IPS-NIHi7 (cell line): Measurements from ENCODE around the gene HOXA9.

Source experiments
- DNase-seq: peaks from one replicate; pipeline ENCODE4 v3.0.0; 2012; ENCODE audit warnings: mixed read lengths; ENCODE audit errors: extremely low spot score

HOXA9 gene

DNA sequence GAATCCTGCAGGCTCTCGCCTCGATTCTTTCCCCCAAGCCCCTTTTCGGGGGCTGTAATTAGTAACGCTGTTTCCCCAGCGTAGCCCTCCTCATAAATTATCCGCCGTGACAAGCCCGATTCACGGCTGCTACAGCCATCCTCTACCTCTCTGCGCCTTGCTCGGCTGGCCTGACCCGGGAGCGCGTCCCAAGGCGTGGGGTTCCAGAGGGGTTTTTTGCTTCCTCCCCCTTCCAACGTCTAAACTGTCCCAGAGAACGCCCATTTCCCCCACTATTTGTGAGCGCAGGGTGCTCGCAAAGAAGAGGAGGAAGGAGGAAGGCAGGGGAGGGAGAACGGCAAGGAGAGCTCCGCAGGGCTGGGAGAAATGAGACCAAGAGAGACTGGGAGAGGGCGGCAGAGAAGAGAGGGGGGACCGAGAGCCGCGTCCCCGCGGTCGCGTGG, 22.7 kb downstream of the HOXA9 start:
- DNase-seq = no peak

DNA sequence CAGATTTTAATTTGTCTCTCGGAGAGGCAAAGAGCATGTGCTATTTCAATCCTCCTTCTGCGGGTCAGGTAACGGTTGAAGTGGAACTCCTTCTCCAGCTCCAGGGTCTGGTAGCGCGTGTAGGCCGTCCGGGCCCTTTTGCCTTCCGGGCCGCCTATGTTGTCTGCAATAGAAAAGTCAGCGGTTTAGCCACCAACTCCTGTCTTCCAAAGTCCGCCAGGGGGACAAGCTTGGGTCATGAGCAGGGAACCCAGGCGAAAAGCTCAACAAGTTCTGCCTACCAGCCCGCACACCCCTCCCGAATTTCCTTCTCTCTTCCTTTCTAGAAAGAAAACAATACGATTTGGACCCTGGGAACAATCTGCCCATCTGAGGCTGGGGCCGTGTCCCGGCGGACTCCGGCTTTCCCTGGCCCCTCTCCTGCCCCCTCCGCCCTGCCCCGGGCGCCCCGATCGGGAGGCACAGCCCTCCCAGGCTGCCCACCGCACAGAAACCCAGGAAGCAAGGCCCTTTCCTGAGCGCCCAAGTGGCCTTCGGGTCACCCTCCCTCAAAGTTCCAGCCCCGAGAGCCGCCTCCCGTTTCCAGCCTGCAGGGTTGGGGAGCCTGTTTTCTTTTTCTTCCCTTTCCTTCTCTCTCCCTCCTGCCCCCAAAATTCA, 23.3 kb downstream of the HOXA9 start:
- no peak for DNase-seq

DNA sequence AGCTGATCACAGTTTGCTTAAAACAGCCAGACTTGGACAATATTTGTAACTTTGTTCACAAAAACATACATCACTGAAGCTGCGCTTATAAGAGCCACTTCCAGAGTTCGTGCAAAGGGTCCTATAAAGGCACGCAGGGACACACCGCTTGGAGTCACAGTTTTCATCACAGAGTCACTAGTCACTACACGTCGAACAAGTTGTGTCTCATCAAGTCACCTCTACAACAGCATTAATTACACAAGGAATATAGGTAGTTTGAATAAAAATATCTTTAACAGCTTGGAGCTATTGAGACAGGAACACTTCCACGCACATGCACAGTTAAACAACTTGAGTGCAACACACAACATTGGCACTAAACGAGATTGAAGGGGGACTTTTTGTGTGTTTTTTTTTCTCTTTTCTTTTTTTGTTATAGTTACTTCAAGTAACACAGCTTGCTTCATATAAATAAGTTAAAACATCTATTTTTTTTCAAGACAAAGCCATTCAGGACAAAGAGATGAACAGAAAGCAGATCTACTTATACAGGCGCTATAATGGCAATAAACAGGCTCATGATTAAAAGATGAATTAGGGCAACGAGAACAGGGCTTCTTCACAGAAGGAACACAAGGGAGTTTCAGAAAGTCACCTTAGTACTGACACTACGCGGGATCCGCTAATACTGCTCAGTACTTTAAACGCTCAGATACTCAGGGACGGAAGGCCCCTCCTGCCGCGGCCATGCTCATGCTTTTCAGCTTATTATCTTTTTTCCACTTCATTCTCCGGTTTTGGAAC, 24.0 kb downstream of the HOXA9 start:
- DNase-seq = no peak

DNA sequence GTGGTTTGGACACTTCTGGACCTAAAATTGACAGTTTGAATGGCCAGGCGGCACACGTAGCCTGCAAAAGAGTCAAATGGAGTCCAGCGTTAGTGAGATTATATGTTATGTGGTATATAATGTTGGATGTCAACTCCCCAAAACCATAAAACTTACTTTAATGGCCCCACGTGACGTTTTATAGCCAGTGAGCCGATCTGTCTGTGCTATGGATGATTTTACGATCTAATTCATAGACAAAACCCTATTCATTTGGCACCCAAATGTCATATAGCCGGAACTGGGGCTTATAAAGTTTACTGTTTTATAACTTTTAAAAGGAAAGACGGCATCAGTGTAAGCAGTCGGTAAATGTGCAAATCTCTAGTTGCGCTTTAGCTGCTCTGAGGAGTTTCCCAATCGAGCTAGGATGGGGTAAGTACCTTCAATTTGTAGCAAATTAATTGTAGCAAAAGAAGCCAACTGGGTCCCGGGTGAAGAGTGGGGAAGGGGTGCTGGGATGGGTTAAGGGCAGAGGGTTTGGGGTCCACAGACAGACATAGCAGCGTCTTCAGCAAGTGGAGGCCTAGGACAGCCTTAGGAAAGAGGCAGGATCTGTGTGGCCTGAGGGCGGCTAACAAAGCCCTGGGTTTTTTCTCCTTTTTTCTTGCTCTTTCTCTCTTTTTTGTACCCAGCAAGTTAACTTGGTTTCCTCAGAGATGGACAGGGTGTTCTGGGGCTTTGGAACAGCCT, 25.0 kb downstream of the HOXA9 start:
- DNase-seq = no peak

DNA sequence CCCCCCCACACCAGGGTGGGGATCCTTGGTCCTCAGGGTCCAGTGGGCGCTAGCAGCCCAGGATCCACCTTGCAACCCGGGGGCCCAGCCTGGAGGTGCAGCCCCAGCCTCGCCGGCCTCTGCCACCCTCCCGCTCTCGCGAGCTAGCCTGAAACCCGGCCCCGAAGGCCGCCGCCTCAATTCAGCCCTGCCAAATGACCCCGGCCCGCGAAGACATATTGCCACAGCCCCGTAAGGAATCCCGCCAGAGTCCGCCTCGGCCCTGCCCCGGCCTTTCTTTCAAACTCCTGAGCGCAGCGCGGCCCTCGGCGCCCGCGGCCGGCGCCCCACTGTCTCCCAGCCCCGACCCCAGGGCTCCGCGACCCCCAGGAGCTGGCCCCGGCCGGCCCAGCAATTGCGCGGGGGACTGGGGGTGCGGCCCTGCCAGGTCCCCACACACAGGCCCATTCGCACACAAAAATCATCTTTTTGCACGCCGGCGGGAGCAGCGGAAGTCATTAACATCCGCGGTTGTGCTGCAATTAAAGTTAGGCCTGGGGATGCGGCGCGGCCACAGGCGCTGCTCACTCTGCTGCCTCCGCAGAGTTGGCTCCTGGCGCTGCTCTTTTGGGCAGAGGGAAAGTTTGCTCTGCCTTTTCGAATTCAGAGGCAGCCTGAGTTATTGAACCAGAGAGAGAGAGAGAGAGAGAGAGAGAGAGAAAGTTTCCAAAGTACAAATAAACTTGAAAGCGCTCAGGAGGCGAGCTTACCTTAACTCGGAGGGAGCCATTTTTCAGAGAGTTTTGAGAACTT, 25.8 kb downstream of the HOXA9 start:
- DNase-seq = no peak

DNA sequence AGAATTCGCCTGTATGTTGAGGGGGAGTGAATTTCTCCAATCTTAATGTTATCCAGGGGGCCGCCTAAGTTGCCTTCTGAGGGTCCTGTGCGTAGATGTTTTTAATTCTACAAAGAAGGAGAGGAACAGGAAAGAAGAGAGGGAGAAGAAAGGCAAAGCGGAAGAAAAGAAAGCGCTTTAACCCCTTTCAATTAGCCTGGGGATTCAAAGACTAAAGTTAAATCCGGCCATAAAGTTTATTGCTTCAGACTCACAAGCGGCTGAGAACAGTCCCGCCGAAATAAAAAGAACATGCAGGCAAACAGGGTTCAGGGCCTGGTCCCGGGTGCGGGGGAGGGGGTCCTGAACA, 26.4 kb downstream of the HOXA9 start:
- DNase-seq = no peak

DNA sequence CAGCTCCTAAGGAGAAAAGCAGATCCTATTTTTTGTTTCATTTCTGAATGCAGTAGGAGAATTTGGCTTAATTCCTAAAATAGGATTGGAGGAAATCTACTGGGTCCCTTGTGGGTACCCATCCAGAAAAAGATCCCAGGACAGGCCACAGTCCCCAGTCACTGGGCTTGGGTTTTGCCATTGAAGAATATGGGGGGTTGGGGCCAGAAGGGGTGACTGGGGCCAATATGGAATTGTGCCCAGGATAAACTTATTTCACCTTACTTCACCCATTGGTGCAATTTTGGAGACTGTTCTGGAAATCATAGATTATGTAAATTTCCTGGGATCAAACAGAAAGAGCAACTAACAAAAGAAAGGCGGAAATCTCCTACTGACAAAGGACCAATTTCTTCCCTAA, 26.9 kb downstream of the HOXA9 start:
- no peak for DNase-seq

DNA sequence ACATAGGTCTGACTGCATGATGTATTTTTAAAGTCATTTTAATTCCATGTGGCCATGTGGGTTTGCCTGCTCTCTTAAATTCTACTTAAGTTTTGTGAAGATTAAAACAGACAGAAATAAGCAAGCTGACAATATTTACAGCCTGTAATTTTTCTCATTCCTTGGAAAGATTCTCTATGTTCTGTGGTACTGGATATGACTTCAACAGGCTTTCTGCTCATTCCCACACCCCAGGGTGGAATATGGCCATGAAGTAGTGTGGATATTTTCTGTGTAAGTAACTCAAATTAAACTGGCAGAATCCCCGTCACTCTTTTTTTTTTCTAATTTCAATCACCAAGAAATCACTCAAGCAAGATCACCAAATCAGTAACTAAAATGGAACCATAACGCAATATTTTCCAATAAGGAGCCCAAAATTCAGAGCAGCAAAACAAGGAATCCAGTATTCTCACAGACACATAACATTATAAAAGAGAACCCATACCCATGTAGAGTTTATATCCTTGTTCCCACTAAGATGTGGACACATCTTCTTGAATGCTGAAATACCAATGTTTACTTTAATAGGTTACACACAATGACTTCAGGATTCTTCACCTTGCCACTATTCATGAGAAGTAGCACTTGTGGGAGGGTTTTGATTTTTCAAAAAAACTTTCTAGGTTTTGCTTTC, 27.6 kb downstream of the HOXA9 start:
- DNase-seq = no peak

DNA sequence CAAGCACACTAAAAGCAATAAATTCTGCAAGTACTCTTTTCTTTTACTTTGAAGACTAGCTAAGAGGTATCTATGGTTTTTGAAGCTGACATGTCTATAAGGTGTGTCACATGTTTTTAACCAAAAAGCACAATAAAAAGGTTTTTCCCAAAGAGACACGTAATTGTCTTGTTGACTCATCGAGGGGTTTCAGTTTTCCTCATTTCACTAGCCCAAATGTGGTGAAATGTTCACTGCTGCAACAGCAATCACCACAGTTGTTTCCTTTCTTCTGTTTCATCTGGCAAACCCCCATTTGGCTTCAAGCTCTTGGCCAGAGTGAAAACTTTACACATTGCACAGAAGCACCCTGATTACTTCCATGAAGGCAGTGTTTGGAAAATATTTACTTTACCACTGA, 30.9 kb downstream of the HOXA9 start:
- no peak for DNase-seq

DNA sequence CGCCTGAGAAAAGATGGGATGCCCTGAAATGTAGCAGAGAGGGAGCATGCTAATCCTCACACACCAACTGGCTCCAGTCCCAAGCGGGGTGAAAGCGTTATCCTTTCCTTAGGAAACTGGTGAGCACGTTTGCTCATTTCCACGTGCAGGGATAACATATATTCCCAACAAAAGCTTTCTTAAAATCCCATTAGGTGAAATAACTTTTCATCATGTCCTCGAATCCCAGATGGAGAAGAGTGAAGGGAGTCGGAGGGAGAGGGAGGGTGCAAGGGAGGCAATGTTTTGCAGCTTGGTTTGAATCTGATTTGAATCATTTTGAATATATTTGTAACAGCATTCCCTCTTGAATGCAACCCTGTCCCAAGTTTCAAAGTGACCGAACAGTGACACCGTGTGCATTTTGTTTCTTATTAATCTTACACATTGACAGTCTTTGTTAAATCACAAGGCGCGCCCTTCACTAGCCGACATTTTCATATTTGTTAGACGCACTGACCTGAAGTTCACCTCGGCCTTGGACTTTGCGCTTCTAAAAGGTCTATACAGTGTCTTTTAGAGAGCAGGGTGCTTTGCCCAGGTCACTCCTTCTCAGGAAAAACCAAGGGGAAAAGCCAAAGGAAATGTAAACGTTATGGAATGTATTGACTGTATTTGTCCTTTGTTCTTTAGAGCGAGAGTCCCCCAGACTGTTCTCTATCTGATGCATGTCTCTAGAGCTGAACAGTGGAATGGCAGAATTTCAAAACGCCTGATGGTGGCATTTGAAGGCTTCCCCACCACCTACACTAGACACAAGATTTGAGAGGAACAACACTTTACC, 31.7 kb downstream of the HOXA9 start:
- no peak for DNase-seq

DNA sequence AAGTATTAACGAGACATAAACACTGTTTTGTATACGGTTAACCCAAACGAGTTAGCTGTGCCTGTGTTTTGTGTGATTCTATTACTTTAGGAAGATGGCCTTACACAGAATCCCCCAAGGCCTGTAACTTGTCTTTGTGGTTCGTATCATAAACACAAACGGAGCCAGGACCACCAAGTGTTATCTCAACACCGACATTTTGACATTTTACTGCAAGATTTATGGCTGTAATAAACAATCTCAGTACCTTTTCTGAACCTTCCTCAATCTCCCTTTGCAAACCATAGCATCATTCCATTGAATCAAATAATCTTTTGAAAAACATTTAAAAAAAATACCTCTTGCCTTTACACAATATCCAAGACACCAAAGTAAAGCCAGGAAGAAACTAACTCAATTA, 32.4 kb downstream of the HOXA9 start:
- DNase-seq = no peak

DNA sequence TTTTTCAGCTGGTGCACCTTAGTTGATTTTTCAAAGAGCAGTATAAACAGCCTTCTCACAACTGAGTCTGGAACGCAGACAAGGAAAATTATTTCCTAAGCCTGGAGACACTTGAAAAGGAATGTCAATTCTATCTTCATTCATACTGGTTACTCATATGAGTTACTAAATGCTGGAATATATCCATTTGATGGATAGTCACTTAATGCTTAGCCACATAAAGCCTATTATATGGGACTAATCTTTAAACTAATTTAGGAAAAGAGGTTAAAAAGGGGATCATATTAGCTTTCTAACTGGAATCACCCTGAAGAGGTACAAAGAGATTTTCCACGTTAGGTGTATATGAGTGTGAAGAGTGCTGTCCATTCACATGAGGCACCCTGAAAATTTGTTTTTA, 33.1 kb downstream of the HOXA9 start:
- no peak for DNase-seq

DNA sequence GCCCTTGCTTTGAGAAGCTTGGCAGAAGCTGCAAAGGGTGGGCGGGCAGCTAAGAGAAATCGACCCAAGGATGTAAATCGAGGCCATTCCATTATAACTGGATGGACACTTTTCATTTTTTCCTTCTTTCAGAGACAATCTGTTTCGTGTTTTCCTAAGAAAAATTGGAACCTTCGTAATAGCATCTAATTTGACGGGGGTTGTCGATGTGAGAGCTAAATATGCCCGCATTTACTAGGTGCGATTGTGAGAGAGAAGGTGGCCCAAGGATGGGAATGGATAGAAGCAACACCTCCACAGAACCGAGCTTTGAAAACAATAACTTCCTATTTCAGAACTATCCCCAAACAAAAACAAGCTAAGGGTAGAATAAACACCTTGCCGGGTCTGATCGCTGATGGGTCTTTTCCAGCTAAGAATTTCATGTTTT, 33.9 kb downstream of the HOXA9 start:
- no peak for DNase-seq

DNA sequence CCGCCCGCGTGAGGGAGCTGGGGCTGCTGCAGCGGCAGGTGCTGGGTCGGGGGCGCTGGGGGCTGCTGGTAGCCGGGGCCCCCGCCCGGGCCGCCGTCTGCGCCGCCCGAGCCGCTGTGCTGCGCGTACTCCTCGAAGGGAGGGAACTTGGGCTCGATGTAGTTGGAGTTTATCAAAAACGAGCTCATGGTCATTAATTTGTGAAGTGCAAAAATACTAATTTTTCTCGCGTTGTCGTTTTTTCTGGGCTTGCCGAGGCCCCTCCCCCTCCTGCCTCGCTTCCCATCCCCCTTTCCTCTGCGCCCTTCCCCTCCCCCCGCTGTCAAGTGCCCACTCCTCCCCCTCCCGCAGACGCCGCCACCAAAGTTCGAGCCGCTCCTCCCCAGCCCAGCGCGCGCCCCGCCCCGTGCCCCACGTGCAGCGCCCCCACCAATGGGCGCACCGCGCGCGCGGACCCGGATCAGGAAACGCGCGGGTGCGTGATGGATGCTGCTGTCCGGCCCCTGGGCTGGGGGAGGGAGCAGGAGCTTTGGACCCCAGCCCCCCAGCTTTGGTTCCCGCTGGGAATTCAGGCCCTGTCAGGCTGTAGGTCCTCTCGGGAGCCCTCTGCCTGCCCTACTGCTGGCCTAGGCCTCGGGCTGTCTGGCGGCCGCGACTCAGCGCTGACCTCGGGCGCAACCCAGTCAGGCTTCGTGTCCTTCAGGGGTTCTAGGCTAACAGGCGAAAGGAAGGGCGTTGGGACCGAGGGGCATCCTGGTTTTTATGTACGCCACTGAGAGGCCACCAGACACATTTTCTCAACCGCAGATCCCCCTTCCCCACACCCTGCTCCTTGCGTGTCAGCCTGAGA, 34.6 kb downstream of the HOXA9 start, which contains the start of gene HOXA4:
TSS of gene HOXA4 (minus strand) at position 218 of the 850 bp plus-strand sequence. CDS start at position 194, 24 bp downstream.
- peak; percentile 78 for DNase-seq

DNA sequence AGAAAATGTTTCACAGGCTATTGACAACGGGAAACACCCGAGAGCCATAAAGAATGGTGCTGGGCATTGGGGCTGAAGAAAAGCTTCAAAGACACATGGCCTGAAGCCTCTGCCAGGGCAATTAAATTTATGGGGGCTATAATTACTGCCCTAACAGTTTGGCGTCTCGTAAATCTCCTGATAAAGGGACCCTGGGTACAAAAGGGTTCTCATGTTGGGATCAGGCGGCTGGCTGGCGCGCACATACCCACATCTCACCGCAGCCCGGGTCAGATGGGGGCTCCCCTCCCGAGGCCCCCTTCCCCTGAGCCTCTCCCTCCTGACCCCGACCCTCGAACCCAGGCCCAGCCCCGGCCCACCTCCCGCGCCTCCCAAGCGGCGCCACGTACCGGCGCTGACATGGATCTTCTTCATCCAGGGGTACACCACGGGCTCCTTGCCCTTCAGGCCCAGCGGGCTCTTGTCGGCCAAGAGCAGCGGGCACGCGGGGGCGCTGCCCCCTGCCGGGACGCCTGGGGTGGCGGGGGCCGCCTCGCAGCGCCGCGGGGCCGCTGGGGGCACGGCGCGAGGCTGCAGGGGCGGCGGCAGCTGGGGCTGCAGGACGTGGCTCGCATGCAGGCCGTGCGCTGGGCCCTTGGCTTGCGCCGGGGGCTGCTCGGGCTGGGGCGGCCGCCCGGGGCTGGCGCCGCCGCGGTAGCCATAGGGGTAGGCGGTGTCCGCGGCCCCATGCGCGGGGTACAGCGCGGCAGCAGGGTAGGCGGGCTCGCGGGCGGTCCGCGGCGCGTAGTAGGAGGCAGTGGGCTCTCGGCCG, 35.4 kb downstream of the HOXA9 start:
- DNase-seq = no peak

DNA sequence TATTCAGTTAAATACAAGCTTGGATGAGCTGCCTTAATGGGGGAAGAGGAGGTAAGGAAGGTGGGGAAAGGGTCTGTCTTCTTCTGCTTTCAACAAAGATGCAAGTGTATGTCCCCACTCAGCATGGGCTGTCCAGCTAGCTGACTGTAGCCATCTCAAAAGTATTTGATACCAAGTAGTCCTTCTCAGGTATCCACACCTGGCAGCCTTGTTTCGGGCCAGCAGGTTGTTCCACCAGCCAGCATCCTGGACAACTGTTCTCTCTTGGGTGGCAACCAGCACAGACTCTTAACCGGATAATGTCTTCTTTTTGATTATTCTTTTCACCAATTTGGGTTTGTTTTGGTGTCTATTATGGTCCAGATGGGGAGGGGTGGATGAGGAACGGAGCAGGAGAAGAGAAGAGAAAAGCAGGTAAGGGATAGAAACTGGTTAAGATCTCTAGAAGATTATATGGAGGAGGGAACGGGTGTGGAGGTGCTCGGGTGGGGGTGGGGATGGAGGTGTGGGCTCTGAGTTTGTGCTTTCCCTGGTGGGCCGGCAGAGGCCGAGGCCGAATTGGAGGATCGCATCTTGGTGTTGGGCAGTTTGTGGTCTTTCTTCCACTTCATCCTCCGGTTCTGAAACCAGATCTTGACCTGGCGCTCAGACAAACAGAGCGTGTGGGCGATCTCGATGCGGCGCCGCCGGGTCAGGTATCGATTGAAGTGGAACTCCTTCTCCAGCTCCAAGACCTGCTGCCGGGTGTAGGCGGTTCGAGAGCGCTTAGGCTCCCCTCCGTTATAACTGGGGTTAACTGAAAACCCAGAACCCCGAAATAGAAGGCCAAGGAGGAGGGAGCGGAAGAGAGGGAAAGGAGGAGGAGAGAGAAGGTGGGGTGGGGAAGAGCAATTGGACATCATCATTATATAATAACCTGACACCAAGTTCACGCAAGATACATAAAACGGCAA, 36.3 kb downstream of the HOXA9 start:
- no peak for DNase-seq

DNA sequence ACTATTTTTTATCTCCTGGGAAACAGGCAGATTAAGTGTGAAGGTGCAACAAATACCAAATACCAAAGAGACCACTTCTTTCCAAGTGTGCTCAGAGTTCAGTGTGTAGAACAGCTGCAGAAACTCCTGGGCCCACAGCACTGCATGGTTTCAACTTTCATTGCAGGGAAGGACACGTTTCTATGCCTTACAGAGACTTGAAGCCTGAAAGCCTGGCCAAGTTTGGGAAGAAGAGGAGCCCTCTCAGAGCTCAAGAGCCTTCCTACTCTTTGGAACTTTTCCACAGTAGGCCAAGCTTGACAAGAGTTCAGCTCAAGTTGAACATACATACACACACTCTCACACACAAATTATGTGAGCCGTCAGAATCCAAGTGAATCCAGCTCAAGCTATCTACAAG, 37.3 kb downstream of the HOXA9 start:
- no peak for DNase-seq
